B cell (primary cell): ENCODE data around the gene GAPVD1. TPM values are rescaled to one million over a fixed set of nuclear protein-coding genes. Genes with fewer than 3 reads are reported as not detected.
A peak's percentile ranks its signal among the peaks of the same experiment; 100 is the strongest.
"Not testable (repeated sequence)": the region's sequence is repeated elsewhere in the genome, so short reads cannot be mapped to it uniquely, and the experiment has no call there.

ENCODE experiments used
- ATAC-seq: fragments of 200-7000 bp; cut with Tn5 transposase; one replicate; pipeline ENCODE4 v1.10.0; 2021; ENCODE audit warnings: low read depth, mild to moderate bottlenecking, moderate number of reproducible peaks, moderate library complexity
- CTCF ChIA-PET: fragments of 350-600 bp; sonication (Branson Sonifier 250); formaldehyde crosslinking; loops from one replicate; lab custom pipeline; 2021; ENCODE audit warnings: antibody characterized with exemption, inconsistent platforms; lab: Charles Lee
- POLR2A ChIA-PET: fragments of 350-600 bp; sonication (Branson Sonifier 250); formaldehyde crosslinking; loops from one replicate; lab custom pipeline; 2021; ENCODE audit warnings: antibody characterized with exemption; lab: Charles Lee
- DNase-seq: peaks from one replicate; pipeline ENCODE4 v3.0.0; 2013
- H2AFZ ChIP-seq: 2 replicates; pipeline ENCODE4 v1.6.1; 2012; ENCODE audit warnings: mild to moderate bottlenecking, low read depth, low read length; ENCODE audit not compliant: insufficient read depth, poor library complexity, severe bottlenecking
- H3K27ac ChIP-seq, 2 donors: 1 replicate in 1 of 2; 2 replicates in 1 of 2; pipeline ENCODE4 v1.5.1; 2012 to 2013; ENCODE audit warnings: low read length in 2 of 2, mild to moderate bottlenecking in 2 of 2, moderate library complexity in 1 of 2
- H3K27me3 ChIP-seq, 4 experiments: fragments of 200-600 bp in 1 of 4; sonication (generic) in 1 of 4; replicated peaks in 1 of 4; 1 replicate in 2 of 4; 2 replicates in 2 of 4; pipeline versions ENCODE4 v1.6.1 to v1.7.0; 2013 to 2016; ENCODE audit warnings: low read length in 3 of 4, mild to moderate bottlenecking in 2 of 4, mixed read lengths in 1 of 4, moderate library complexity in 1 of 4; ENCODE audit not compliant: insufficient read depth in 4 of 4, control insufficient read depth in 3 of 4; ENCODE audit errors: control extremely low read depth in 1 of 4
- H3K36me3 ChIP-seq, 2 experiments: replicated peaks in 1 of 2; 1 replicate in 1 of 2; 2 replicates in 1 of 2; pipeline versions ENCODE4 v1.6.1 to v1.7.1; 2013; ENCODE audit warnings: low read length in 1 of 2; ENCODE audit not compliant: insufficient read depth in 2 of 2, control insufficient read depth in 1 of 2; ENCODE audit errors: control extremely low read depth in 1 of 2, extremely low read depth in 1 of 2
- H3K4me1 ChIP-seq, 2 donors: fragments of 200-600 bp in 1 of 2; sonication (generic) in 1 of 2; 1 replicate in 1 of 2; 2 replicates in 1 of 2; pipeline versions ENCODE4 v1.5.1 to v1.6.1; 2013 to 2017; ENCODE audit warnings: low read length in 2 of 2; ENCODE audit not compliant: control insufficient read depth in 2 of 2, insufficient read depth in 2 of 2
- H3K4me2 ChIP-seq: replicated peaks from 2 replicates; pipeline ENCODE3; 2012; ENCODE audit warnings: mild to moderate bottlenecking, low read depth, low read length; ENCODE audit not compliant: poor library complexity, severe bottlenecking
- H3K4me3 ChIP-seq, 5 experiments: fragments of 200-600 bp in 1 of 5; sonication (generic) in 1 of 5; 1 replicate in 3 of 5; 2 replicates in 2 of 5; pipeline versions ENCODE4 v1.5.1 to v1.7.0; 2011 to 2016; ENCODE audit warnings: low read length in 4 of 5, mild to moderate bottlenecking in 4 of 5, low read depth in 2 of 5, control low read depth in 1 of 5, moderate library complexity in 1 of 5; ENCODE audit not compliant: insufficient read depth in 1 of 5; ENCODE audit errors: control extremely low read depth in 1 of 5, extremely low read depth in 1 of 5
- H3K79me2 ChIP-seq: fragments of 200-600 bp; sonication (generic); one replicate; pipeline ENCODE4 v1.6.0; 2016; ENCODE audit warnings: low read length; ENCODE audit not compliant: control insufficient read depth, insufficient read depth
- H3K9ac ChIP-seq: fragments of 200-600 bp; sonication (generic); 2 replicates; pipeline ENCODE4 v1.6.1; 2017; ENCODE audit warnings: mild to moderate bottlenecking, low read length, moderate library complexity
- H3K9me3 ChIP-seq, 3 donors: one replicate each; pipeline versions ENCODE4 v1.6.1 to v1.7.1; 2013; ENCODE audit warnings: low read length in 2 of 3; ENCODE audit not compliant: control insufficient read depth in 2 of 3, insufficient read depth in 1 of 3; ENCODE audit errors: control extremely low read depth in 1 of 3
- H4K20me1 ChIP-seq: 2 replicates; pipeline ENCODE4 v1.6.0; 2012; ENCODE audit warnings: mild to moderate bottlenecking, low read length; ENCODE audit not compliant: insufficient read depth, control insufficient read depth, poor library complexity, severe bottlenecking
- H3K27ac Mint-ChIP-seq: one replicate; pipeline ENCODE4 v1.8.0; 2021; ENCODE audit warnings: mixed read lengths
- H3K27me3 Mint-ChIP-seq: one replicate; pipeline ENCODE4 v1.8.0; 2021; ENCODE audit warnings: mixed read lengths
- H3K4me1 Mint-ChIP-seq: one replicate; pipeline ENCODE4 v1.8.0; 2021; ENCODE audit warnings: mixed read lengths
- H3K4me3 Mint-ChIP-seq: one replicate; pipeline ENCODE4 v1.8.0; 2021; ENCODE audit warnings: mixed read lengths
- H3K9me3 Mint-ChIP-seq: one replicate; pipeline ENCODE4 v1.8.0; 2022; ENCODE audit warnings: mixed read lengths; ENCODE audit not compliant: insufficient read depth
- CTCF ChIP-seq: fragments of 200-600 bp; IDR thresholded peaks from one replicate; pipeline ENCODE4 v1.8.0; 2022; ENCODE audit warnings: antibody characterized with exemption, mild to moderate bottlenecking
- EZH2 ChIP-seq: IDR thresholded peaks from 2 replicates; pipeline ENCODE4 v1.6.1; 2012; ENCODE audit warnings: borderline replicate concordance, low read depth, mild to moderate bottlenecking, moderate library complexity, low read length; ENCODE audit not compliant: insufficient read depth, poor library complexity, severe bottlenecking
- WGBS: methylation state at CpG from one replicate; pipeline ENCODE4 v1.1.5; 2013; ENCODE audit warnings: missing lambda C conversion rate; ENCODE audit not compliant: insufficient coverage; 5-methylcytosine and 5-hydroxymethylcytosine counted together
- intact Hi-C: fragments of 100-400 bp; cut with micrococcal nuclease; formaldehyde crosslinking; loops from one replicate; pipeline ENCODE4 v1.10.0; 2022
- polyA plus RNA-seq: library from polyadenylated mRNA; depleted of rRNA; stranded (reverse); fragments of >200 nt; gene quantifications from 2 replicates; pipeline ENCODE4 v1.2.3, GENCODE V29; 2012
- total RNA-seq, 2 donors: library from RNA; stranded (reverse); fragments of 120-200 nt in 1 of 2; gene quantifications; 1 replicate in 1 of 2; 2 replicates in 1 of 2; pipeline versions ENCODE4 v1.2.3 to v1.2.4, GENCODE V29; 2013 to 2022

Gene GAPVD1
- total and polyA plus RNA-seq, 2 donors (not counting 1 experiment from before 2014, with no cell fraction given): 11.8 to 61.2 TPM

GRCh38 chr9:125262294-125262991, 817 bp downstream of the GAPVD1 start:
- H3K27ac Mint-ChIP-seq: peak overlapping the region; percentile 100
- TF ChIP-seq EZH2: no peak
- no peak for TF ChIP-seq CTCF
- Histone ChIP-seq H3K4me1 (peaks cover 20 to 27% of the 10 kb centered on the region in 2 donors), H3K36me3 (peaks cover 2 to 8% of the 10 kb centered on the region in 2 experiments), H3K4me2 (peak overlapping the region; percentile 93), H3K4me3 (peak overlapping the region; percentile 58 to 100 (median 88)), H2AFZ (peak overlapping the region; percentile 98), H3K27me3 (no peaks in the 10 kb centered on the region), H4K20me1 (peaks cover 24% of the 10 kb centered on the region), H3K27ac (peak overlapping the region; percentile 96 to 100), H3K9me3 (peaks cover 0 to 18% (median 7%) of the 10 kb centered on the region in 3 donors), H3K9ac (peak overlapping the region; percentile 99), H3K79me2 (peaks cover 55% of the 10 kb centered on the region)
- intact Hi-C loops: loop anchor here (5.0 kb wide), 3 partner anchors 320 to 845 kb away; partner anchors contain the start of genes GOLGA1, NR6A1 and PSMB7
- H3K4me1 Mint-ChIP-seq: peaks cover 44% of the 10 kb centered on the region
- no peaks in the 10 kb centered on the region for H3K9me3 Mint-ChIP-seq
- H3K27me3 Mint-ChIP-seq: no peaks in the 10 kb centered on the region
- DNase-seq: no peak
- POLR2A ChIA-PET: interaction anchor here (1.1 kb wide), 1 partner anchor 21 kb away, joined by 4 read pairs; the partner anchor contains the start of gene HSPA5
- WGBS: 80% methylated on average over 1 of the region's 11 CpGs
- no peak for ATAC-seq
- CTCF ChIA-PET: interaction anchor here (1.0 to 1.9 kb wide), 2 partner anchors 18 to 63 kb away, joined by 3 to 8 read pairs; no protein-coding TSS in a partner anchor
- peak overlapping the region; percentile 99 for H3K4me3 Mint-ChIP-seq

GRCh38 chr9:125264068-125264467, 2.4 kb downstream of the GAPVD1 start:
- H3K27me3 ChIP-seq, H3K27ac ChIP-seq, H3K27ac Mint-ChIP-seq, H3K4me3 ChIP-seq, H3K9ac ChIP-seq, DNase-seq, H3K9me3 Mint-ChIP-seq, ATAC-seq, CTCF ChIA-PET, H3K27me3 Mint-ChIP-seq, POLR2A ChIA-PET, H2AFZ ChIP-seq: not testable (repeated sequence)
- intact Hi-C loops: loop anchor here (5.0 kb wide), 3 partner anchors 322 to 847 kb away; partner anchors contain the start of genes GOLGA1, NR6A1 and PSMB7
- Histone ChIP-seq H3K9me3 (peaks cover 0 to 18% (median 7%) of the 10 kb centered on the region in 3 donors), H3K79me2 (peaks cover 71% of the 10 kb centered on the region), H4K20me1 (peaks cover 36% of the 10 kb centered on the region), H3K36me3 (peaks cover 2 to 10% of the 10 kb centered on the region in 2 experiments), H3K4me2 (peak overlapping the region; percentile 24), H3K4me1 (peaks cover 24 to 27% of the 10 kb centered on the region in 2 donors)
- 40% methylated on average over 3 of the region's 7 CpGs for WGBS
- Mint-ChIP-seq H3K4me1 (peaks cover 51% of the 10 kb centered on the region), H3K4me3 (peak overlapping the region; percentile 54)
